HG02885 (cell line): ENCODE data around the gene ACTL8.

Experiments used
- ATAC-seq: cut with Tn5 transposase; IDR thresholded peaks from one replicate; pipeline ENCODE4 v1.9.1; 2021; ENCODE audit warnings: mild to moderate bottlenecking; ENCODE audit not compliant: unreplicated experiment, poor library complexity

The ACTL8 gene, protein sequence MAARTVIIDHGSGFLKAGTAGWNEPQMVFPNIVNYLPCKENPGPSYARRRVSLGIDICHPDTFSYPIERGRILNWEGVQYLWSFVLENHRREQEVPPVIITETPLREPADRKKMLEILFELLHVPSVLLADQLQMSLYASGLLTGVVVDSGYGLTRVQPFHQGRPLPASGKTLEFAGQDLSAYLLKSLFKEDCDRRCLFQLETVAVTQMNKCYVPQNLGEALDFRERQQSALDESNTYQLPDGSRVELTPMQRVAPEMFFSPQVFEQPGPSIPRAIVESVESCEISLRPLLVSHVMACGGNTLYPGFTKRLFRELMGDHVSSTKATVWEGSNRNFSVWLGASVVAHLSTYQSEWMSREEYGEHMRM

DNA sequence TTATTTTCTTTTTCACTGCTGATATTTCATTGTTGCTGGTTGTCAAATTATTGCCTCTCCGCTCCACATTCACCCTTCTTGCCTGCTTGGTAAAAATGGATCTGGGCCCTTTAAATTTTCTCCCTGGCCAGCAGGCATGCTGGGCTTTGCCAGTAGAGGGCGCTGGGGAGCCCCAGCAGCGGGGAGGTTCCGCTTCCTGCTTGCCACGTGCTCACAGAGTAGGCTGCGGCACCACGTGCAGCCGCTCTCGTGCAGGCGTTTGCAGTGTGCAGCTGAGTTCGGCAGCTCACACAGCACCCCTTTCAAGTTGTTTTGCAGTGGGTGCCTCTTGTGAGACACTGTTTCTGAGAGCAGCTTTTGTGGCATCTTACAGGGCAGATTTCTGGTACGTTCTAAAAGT is at the start of gene ACTL8:
TSS of gene ACTL8 (plus strand) at position 214 of the 400 bp plus-strand sequence. CDS start 67,676 bp downstream, outside the sequence.
- ATAC-seq, result no peak

DNA sequence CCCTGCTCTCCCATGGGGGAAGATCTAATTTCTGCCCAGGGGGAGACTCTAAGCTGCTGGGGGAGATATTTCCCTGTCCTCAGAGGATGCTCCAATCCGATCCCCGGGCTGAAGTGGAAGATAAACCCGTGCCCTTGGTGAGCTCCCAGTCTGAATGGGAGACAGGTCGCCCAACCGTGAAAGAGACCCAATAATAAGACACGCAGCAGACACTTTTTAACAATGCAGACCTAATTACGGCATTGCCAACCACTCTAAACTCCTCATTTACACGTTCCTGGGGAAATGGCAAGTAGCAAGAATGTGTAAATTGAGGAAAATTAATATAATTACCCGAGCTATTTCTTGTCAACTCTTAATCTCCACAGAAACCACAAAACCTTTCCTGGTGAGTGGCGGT is 48.7 kb upstream of the ACTL8 start:
- ATAC-seq, result no peak

DNA sequence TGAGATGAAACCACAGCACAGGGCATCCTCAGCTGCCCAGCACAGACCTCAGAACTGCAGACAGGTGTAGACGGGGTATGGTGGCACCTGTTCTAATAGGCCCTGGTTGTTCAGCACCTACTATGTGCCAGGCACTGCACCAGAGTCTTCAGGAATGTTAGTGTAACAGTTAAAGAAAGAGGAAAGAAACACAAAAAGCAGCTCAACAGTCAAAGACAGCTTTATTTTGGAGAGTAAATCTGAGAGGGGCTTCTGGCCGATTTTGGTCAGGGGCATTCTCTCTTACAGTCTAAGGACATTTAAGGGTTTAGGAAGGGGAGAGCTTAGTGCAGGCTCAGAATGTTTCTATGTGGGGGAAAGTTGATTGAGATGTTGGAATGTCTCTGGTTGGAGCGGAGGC is 45.2 kb upstream of the ACTL8 start:
- no peak for ATAC-seq

DNA sequence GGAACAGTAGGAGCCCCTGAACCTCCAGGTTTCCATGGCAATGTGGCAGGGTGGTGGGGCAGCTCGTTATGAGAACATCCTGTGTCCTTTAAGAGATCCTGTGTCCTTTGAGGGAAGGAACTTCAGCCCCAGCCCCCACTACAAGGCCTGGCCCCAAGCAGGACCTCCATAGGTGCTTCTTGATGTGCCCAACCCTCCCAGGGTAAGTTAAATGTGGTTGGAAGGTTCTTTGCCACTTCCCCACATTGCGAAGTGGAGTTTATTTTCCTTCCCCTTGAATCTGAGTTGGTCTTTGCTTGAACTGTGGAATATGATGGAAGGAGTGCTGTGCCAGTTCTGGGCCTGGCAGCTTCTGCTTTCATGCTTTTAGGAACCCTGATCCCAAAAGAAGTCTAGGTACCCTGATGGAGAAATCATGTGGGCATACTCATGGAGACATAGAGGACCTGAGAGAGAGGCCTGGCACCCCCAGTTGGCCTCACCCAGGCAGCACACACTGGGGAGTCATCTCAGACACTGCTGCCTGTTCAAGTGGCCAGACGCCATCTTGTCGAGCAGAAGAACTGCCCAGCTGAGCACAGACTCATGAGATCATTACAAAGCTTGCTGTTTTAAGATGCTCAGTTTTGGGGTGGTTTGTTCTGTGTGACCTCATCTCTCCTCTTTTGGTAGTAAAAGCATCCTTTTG is 44.1 kb upstream of the ACTL8 start:
- no peak for ATAC-seq

DNA sequence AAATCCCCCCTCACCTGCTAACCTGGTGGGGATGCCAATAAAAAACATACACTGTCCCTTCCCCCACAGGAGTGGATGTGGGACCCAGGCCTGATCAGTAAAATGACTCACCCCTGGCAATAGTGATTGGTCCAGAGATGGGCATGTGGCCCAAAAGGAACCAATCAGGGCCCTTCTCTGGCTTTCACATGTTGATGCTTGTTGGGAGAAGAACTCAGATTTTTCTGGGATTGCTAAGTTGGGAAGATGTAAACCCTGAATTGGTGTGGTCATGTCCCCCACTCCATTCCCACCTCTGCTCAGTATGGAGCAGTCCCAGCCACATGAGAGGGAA is 43.6 kb upstream of the ACTL8 start:
- ATAC-seq, result no peak

DNA sequence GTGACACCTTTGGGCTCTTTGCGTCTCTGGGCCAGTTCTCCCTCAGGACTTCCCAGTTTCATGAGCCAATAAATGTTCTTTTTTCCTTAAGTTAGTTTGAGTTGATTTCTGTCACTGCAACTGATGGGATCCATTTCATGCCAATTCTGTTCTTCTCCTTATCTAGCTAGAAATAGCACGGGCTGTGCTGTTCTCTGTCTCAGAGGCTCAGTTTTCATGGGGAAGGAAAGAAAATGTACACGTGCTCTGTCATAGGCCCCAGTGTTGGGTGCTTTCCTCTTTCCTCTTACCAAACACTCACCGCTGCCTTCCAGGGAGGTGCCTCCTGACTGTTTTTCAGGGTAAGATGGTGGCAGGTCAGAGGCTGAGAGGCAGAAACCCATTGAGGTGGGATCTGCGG is 43.2 kb upstream of the ACTL8 start:
- ATAC-seq, result no peak

DNA sequence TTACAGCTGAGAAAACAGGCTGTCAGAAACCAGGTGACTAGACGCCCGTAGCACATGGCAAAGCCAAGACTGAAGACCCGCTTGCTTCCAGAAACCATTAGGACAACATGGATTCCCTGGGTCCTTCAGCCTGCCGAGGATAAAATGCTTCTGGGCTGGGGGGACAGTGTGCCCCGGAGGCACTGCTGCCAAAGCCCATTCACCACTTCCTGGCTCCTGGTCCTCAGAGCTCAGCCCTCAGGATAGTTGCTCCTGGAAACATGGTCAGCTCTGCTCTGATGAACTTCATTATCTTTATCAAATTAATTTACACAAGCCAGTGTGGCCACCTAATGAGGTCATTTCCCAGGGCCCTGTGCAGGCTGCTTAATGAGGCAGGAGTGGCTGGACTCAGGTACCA is 41.1 kb upstream of the ACTL8 start:
- ATAC-seq, result no peak

DNA sequence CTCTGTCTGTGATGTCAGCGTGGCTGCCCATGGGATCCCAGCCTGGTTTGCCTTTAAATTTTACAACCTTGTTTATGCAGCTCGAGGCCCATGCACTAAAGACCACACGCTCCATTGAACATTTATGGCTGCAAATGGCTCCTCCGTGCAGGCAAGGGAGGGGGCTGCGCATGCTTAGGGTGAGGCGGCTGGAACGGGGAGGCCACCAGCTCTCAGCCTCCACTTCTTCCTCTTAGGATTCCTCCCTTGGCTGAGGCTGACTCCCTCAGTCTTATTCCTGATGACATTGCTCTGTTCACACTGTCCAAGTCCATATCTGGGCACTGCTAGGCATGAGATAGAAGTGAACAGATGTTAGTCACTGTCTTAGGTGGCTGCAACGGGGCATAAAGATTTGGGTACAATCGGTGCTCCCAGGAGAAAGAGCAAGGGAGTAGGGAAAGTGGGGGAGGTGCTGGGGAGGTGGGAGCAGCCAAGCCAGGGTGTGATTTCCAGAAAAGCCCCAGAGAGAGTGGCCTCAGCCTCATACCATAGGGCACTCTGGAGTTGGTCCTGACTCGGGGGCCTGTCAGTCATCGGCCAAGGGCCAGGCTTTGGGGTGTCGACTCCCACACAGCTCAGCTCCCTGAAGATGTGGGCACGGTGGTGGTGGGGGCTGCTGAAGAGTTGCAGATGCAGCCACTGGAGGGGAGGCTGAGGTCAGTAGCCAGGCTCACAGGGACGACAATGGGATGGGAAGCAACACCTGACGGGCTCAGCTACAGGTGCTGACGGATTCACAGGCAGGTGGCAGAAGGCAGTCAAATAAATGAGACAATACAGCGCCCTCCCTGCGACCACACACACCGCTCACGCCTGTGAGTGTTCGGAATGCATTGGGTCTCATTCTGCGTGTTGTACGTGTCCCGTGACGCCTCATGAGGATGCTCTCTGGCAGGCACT is 37.3 kb upstream of the ACTL8 start:
- ATAC-seq, result no peak

DNA sequence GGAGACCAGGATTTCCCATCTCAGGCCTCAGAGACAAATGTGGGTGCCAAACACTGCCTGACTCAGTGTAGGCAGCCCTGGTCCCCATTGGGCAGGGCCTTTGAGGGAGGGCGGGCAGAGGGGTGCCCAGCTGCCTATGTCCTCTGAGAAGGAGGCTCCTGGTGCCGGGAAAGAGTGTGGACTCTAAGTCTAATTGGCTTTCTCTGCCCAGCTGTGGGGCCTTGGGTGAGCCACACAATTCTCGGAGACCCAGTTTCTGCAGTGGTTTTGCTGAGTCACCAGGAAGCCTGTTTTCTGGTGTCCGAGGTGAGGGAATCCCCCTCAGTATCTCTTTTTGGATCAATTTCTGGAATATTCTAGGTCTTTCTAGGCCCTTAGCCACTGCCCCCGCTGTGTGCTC is 35.3 kb upstream of the ACTL8 start:
- no peak for ATAC-seq

DNA sequence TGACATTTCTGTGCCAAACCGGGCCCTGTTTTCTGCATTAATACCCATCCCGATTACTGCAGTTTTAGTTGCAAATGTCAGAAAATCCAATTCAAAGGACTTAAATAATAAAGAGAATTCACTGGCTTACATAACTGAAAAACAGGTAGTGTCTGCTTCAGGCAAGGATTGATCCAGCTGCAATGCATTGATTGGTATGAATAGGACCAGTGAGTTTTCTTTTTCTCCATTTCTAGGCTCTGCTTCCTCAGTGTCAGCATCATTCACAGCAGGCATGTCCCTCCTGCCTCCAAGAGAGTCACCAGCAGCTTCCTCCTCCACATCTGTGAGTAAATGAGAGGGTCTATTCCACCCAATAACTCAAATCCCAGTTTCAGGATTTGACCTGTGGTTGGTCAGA is 33.7 kb upstream of the ACTL8 start:
- no peak for ATAC-seq

DNA sequence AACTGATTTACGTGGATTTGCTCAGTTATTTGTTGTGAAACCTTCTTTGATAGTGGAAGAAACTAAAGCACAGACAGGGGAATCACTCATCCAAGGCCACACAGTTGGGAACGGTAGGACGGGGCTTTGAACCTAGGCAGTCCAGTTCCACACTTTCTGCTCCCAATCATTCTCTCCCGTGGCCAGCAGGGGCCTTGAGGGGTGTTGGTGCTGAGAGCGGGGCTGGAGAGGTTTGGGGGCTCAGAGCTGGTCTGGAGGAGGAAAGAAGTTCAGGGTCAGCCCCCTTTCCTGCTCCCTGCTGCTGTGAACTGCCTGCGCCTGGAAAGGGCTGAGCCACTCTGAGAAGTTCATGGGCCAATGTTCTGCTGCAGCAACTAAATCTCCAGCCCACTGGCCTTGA is 31.4 kb upstream of the ACTL8 start:
- no peak for ATAC-seq

DNA sequence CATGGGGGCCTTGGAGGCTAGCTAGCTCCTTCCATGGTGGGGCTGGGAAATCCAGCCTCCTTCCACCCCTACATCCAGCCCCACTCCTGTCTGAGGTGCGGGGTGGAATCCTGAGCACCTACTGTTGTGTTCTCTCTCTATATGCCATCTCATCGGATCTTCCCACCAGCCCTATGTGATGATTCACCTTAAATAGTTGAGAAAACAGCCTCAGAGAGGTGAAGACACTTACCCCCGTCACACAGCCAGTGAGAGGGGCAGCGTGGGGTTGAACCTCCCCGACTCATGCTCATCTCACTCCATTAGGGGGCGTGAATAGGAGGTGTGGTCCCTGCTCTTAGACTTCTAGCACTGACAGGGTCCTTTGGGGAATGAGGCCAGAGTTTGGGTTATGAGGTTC is 31.0 kb upstream of the ACTL8 start:
- no peak for ATAC-seq

DNA sequence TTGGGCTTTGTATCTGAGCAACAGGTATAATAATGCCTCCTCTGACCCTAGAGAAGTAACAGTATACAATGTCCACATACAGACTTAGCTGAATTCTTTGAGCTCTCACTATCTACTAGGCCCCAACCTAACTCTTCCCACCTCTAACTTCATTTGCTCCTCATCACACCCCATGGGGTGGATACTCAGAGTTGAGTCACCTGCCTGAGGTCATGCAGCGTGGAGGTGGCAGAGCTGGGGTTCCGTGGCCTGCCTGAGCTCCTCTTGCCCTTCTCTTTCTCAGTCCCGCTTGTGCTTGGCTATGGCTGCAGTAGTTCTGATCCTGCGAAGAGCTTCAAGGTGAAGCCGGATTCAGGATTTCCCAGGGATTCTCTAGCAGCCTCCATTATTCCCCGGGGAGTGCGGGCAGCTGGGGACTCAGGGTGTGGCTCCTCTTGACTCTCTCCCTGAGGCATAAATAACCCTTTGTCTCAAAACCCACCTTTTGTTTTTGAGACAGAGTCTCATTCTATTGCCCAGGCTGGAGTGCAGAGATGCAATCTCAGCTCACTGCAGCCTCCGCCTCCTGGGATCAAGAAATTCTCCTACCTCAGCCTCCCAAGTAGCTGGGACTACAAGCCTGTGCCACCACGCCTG is 29.9 kb upstream of the ACTL8 start:
- no peak for ATAC-seq

DNA sequence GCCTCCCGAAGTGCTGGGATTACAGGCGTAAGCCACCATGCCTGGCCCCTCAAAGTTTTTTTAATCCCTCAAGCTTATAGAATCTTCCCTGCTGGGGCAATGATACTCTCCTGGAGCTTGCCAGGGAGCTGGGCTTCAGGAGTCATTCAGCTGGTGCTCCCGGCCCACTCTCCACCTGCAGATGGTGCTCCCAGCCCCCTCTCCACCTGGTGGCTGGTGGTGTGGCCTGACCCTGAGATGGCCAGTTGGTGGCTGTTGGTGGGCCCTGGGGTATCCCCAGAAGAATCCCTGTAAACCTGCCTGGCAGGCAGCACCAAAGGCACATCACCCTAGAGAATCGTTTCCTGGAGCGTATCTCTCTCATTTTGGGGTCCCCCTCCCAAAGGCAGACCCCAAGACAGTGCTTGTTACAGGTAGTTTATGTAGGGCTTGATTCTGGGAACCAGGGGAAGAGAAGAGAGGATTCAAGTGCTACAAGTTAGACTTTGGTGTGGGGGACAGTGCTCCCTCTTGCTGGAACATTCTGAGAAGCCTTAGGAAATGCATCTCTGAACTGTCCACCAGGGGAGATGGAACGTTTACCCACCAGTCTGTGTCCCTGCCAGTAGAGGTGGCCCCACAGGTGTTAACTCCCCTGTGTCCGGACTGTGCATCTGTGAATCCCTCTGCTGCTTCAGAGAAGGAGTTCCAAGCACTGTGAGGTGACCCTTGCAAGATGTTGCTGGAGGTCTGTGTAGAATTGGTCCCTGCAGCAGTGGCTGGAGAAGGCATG is 29.1 kb upstream of the ACTL8 start:
- no peak for ATAC-seq

DNA sequence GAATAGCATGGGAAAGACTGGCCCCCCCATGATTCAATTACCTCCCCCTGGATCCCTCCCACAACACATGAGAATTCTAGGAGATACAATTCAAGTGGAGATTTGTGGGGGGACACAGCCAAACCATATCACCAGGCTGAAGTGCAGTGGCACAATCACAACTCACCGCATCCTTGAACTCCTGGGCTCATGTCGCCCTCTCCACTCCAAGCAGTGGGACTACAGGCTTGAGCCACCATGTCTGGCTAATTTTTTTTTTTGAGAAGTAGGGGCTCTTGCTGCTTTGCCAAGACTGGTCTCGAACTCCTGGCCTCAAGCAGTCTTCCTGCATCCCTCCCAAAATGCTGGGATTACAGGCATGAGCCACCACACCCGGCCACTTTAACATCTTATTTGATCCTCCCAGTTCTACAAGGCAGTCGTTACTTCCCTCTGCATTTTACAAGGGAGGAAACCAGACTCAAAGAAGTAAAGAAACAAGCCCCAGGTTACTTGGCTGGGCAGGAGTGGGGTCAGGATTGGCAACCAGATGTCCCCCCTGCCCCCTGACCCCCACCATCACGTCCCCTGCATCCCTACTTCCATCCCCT is 26.9 kb upstream of the ACTL8 start:
- no peak for ATAC-seq

DNA sequence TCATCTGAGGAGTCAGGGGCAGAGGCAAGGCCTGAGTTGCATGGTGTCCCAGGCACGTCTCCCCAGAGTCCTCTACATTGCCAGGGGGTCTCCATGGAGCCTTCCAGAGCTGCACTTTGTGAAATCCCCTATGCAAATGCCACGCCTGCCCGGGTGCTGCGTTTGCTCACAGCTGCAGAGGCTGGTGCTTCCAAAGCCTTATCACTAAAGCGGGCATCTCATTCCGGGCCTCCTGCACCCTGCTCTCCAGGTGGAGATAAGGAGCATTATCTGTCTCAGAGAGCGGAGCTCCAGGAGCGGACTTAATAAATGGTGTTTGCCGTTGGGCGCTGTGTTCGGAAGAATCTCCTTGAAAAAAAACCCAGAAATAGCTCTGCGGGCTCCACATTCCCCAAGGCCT is 25.9 kb upstream of the ACTL8 start:
- no peak for ATAC-seq

DNA sequence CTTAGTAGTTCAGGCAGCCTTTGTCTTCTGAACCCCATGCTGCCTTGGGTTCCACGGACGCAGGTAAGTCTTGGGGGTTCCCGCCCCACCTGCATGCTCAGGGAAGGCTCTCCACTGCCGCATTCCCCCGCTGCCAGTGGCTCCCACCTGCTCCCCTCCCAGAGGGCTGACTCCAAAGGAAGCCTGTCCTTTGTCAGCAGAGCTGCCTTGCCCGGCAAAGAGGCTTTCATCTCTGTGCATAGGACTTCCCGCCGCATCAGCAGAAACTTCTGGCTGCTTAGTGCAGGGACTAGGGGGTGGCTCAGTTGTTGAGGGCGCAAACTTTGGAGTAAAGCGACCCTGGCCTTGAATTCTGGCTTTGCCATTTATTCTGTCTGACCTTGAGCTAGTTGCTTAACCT is 25.2 kb upstream of the ACTL8 start:
- no peak for ATAC-seq

DNA sequence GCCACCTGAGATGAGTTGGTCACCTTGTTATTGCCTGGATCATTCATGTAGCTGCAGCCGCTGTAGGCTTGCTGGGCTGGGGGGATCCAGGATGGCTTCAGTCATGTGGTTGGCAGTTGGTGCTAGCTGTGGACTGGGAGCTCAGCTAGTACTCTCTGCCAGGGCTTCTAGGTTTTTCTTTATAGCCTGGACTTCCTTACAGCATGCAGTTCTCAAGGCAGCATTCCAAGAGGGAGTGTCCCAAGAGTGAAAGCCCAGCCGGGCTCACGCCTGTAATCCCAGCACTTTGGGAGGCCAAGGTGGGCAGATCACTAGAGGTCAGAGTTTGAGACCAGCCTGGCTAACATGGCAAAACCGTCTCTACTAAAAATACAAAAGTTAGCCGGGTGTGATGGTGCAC is 23.7 kb upstream of the ACTL8 start:
- no peak for ATAC-seq

DNA sequence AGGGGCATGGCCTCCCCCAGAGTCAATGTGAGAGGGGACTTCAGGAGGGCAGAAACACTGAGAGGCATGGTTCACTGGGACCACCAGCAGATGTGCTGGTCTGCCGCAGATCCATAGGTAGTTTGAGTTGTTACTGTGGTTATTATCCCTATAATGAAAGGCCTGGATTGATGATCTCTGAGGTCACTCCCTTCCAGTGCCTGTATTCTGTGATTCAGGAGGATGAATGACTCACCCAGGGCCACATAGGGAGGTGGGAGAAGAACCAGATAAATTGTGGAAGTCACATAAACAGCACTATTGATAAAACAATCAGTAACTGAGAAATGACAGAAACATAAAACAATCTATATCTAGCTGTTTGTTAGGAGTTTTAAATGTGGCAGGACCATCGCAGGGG is 22.7 kb upstream of the ACTL8 start:
- no peak for ATAC-seq

DNA sequence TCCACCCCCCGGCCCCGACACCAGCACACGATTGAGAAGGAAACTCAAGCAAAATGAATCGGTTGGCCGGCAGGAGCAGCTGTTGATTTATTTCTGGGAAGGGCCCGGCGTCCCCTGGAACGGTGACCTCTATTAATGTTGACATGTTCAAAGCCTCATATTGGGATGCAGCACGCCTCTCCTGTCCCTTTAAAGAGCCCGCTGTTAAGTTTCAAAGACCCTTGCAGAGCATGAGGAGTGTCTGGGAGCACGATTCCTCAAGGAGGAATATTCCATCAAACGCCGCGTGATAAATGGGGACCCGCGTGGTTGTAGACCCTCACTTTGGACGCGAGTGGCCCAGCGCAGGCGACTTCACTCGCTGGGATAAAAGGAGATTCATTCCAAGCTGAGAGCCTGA is 21.5 kb upstream of the ACTL8 start:
- no peak for ATAC-seq
